Measurements from ENCODE around the gene SCYL2.

SCYL2 gene

DNA sequence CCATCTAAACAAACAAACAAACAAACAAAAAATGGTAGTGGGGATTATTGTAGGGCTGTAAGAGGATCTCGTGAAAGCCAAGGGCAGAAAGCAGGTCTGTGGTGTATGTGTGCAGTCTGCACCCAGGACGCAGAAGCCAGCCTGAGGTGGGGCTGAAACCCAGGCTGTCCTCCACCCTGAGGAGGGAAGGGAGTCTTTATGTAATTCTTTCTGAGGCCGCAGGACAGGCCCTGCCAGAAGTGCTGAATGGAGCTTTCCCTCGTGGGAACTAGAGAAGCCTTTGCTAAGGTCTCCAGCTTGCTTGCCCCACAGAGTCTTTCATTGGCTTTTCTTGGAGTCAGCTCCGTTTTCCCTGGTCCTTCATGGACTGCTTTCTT, 117.6 kb downstream of the SCYL2 start:
- TF ChIP-seq, protein P1, sequence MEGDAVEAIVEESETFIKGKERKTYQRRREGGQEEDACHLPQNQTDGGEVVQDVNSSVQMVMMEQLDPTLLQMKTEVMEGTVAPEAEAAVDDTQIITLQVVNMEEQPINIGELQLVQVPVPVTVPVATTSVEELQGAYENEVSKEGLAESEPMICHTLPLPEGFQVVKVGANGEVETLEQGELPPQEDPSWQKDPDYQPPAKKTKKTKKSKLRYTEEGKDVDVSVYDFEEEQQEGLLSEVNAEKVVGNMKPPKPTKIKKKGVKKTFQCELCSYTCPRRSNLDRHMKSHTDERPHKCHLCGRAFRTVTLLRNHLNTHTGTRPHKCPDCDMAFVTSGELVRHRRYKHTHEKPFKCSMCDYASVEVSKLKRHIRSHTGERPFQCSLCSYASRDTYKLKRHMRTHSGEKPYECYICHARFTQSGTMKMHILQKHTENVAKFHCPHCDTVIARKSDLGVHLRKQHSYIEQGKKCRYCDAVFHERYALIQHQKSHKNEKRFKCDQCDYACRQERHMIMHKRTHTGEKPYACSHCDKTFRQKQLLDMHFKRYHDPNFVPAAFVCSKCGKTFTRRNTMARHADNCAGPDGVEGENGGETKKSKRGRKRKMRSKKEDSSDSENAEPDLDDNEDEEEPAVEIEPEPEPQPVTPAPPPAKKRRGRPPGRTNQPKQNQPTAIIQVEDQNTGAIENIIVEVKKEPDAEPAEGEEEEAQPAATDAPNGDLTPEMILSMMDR (IDR thresholded peaks at IDR 0.05; ENCODE audit: low read depth, low read length, missing control alignments) = no peak
- in situ Hi-C loops (cut with HindIII; ENCODE audit: low sequenced_read_pairs) = no loop called here
- no peak for DNase-seq (ENCODE audit: low read depth)
- no peak overlapping the region for H3K4me3 ChIP-seq (ENCODE audit: low read depth, low read length)

DNA sequence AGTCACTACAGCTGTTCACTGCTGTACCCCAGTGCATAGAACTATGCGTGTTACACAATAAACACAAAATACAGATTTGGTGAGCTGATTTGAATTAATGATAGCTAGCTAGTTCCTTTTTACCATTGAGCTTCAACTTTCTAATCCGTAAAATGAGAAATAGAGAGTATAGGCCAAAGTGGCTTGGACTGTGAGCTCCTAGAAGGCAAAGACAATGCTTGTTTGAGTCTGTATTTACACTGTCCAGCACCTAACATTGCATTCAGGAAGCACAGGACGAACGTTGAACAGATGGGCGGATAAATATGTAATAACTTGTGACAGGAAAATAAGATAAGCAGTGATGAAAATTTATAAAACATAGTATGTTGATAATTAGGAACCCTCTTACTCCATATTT, 121.4 kb downstream of the SCYL2 start:
- TF ChIP-seq, protein P1 (IDR thresholded peaks at IDR 0.05; ENCODE audit: low read depth, low read length, missing control alignments) = no peak
- no peak for DNase-seq (ENCODE audit: low read depth)
- in situ Hi-C loops (cut with HindIII; ENCODE audit: low sequenced_read_pairs) = no loop called here
- no peak overlapping the region for H3K4me3 ChIP-seq (ENCODE audit: low read depth, low read length)

Data from astrocyte of the cerebellum (primary cell).